Activated naive CD8-positive, alpha-beta T cell treated with anti-CD3 and anti-CD28 coated beads for 36 hours (primary cell): ENCODE results near the gene C1orf94. TPM values are rescaled to one million over a fixed set of nuclear protein-coding genes. Genes with fewer than 3 reads are reported as not detected.

Experiments used
- DNase-seq: peaks from one replicate; pipeline ENCODE4 v3.0.0; 2021
- H3K27ac Mint-ChIP-seq: one replicate; pipeline ENCODE4 v1.8.0; 2022; ENCODE audit warnings: mild to moderate bottlenecking, moderate library complexity, mixed read lengths
- H3K27me3 Mint-ChIP-seq: one replicate; pipeline ENCODE4 v1.8.0; 2022; ENCODE audit warnings: mild to moderate bottlenecking, mixed read lengths
- H3K36me3 Mint-ChIP-seq: one replicate; pipeline ENCODE4 v1.8.0; 2021; ENCODE audit warnings: mild to moderate bottlenecking, mixed read lengths
- H3K4me1 Mint-ChIP-seq: one replicate; pipeline ENCODE4 v1.8.0; 2021; ENCODE audit warnings: mixed read lengths
- H3K4me3 Mint-ChIP-seq: one replicate; pipeline ENCODE4 v1.8.0; 2022; ENCODE audit warnings: mild to moderate bottlenecking, moderate library complexity, mixed read lengths
- H3K9me3 Mint-ChIP-seq: one replicate; pipeline ENCODE4 v1.8.0; 2022; ENCODE audit warnings: mixed read lengths
- total RNA-seq, 2 experiments: library from RNA; stranded (reverse); gene quantifications; one replicate each; pipeline ENCODE4 v1.2.3, GENCODE V29; 2021

The C1orf94 gene, protein sequence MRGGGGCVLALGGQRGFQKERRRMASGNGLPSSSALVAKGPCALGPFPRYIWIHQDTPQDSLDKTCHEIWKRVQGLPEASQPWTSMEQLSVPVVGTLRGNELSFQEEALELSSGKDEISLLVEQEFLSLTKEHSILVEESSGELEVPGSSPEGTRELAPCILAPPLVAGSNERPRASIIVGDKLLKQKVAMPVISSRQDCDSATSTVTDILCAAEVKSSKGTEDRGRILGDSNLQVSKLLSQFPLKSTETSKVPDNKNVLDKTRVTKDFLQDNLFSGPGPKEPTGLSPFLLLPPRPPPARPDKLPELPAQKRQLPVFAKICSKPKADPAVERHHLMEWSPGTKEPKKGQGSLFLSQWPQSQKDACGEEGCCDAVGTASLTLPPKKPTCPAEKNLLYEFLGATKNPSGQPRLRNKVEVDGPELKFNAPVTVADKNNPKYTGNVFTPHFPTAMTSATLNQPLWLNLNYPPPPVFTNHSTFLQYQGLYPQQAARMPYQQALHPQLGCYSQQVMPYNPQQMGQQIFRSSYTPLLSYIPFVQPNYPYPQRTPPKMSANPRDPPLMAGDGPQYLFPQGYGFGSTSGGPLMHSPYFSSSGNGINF
- not detected for total RNA-seq

DNA sequence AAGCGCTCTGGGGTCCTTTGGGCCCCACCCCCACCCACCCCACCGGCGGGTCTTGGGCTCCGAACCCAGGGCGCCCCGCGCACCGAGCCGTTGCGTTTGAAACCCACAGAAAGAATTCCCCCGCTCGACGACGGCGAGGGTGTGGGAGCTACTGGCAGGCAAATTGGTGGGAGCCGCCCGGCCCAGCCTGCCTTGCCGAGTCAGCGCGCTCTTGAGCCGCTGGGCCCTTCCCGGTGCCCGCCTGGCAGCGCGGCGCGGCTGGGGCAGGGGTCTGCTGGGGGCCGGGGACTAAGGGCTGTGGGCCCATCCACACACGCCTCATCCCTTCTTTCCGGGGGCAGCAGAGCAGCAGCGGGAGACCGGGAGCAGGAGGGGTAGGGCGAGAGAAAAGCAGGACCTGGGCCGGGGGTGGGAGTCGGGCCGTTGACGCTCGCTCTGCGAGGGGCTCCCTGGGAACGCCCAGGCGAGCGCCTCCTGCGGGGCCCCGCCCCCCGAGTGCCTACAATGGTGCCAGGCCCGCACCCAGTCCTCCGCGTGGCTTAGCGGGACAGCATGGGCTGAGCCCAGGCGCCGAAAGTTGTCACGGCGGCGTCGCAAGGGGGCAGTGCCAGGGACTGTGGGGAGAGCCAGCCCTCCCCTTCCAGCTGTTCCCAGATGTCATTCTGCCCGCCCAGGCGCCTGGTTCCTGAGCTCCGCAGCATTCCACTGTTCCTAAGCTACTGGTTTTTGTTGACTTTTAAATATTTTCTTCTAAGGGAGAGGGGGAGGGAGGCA is at the start of gene C1orf94:
TSS of gene C1orf94 (plus strand) at position 78 of the 774 bp plus-strand sequence. CDS start 883 bp downstream, outside the sequence.
- H3K27ac Mint-ChIP-seq, result peak within 1 kb of the TSS; percentile 45
- no peaks in the 10 kb centered on the region for H3K9me3 Mint-ChIP-seq
- H3K27me3 Mint-ChIP-seq, result peaks cover 66% of the 10 kb centered on the region
- H3K4me1 Mint-ChIP-seq, result no peaks in the 10 kb centered on the region
- no peak for DNase-seq
- H3K36me3 Mint-ChIP-seq, result no peaks in the 10 kb centered on the region
- H3K4me3 Mint-ChIP-seq, result no peak within 1 kb of the TSS

- peaks cover 20% of the 10 kb centered on the region for H3K27me3 Mint-ChIP-seq
- no peak for DNase-seq
These were observed 49.4 kb upstream of the C1orf94 start for GRCh38 chr1:34127006-34128000.

GRCh38 chr1:34128186-34128889 is 48.4 kb upstream of the C1orf94 start:
- H3K27me3 Mint-ChIP-seq, result peaks cover 21% of the 10 kb centered on the region
- H3K4me1 Mint-ChIP-seq, result no peaks in the 10 kb centered on the region
- no peak overlapping the region for H3K4me3 Mint-ChIP-seq
- H3K9me3 Mint-ChIP-seq, result no peaks in the 10 kb centered on the region
- no peak for DNase-seq
- no peak overlapping the region for H3K27ac Mint-ChIP-seq
- H3K36me3 Mint-ChIP-seq, result no peaks in the 10 kb centered on the region

More at GRCh38 chr1:34127006-34128000, 49.4 kb upstream of the C1orf94 start:
- Mint-ChIP-seq H3K4me1 (no peaks in the 10 kb centered on the region), H3K36me3 (no peaks in the 10 kb centered on the region), H3K4me3 (no peak overlapping the region), H3K27ac (no peak overlapping the region), H3K9me3 (no peaks in the 10 kb centered on the region)

GRCh38 chr1:34129630-34130029 is 47.1 kb upstream of the C1orf94 start:
- H3K4me3 Mint-ChIP-seq, result no peak overlapping the region
- DNase-seq, result no peak
- peaks cover 21% of the 10 kb centered on the region for H3K27me3 Mint-ChIP-seq
- no peak overlapping the region for H3K27ac Mint-ChIP-seq
- no peaks in the 10 kb centered on the region for H3K9me3 Mint-ChIP-seq
- H3K4me1 Mint-ChIP-seq, result no peaks in the 10 kb centered on the region
- no peaks in the 10 kb centered on the region for H3K36me3 Mint-ChIP-seq

- no peaks in the 10 kb centered on the region for H3K36me3 Mint-ChIP-seq
- no peaks in the 10 kb centered on the region for H3K9me3 Mint-ChIP-seq
- no peaks in the 10 kb centered on the region for H3K4me1 Mint-ChIP-seq
- no peak overlapping the region for H3K4me3 Mint-ChIP-seq
- DNase-seq, result no peak
- no peak overlapping the region for H3K27ac Mint-ChIP-seq
- peaks cover 17% of the 10 kb centered on the region for H3K27me3 Mint-ChIP-seq
These were observed 46.4 kb upstream of the C1orf94 start for GRCh38 chr1:34130306-34130705.

DNA sequence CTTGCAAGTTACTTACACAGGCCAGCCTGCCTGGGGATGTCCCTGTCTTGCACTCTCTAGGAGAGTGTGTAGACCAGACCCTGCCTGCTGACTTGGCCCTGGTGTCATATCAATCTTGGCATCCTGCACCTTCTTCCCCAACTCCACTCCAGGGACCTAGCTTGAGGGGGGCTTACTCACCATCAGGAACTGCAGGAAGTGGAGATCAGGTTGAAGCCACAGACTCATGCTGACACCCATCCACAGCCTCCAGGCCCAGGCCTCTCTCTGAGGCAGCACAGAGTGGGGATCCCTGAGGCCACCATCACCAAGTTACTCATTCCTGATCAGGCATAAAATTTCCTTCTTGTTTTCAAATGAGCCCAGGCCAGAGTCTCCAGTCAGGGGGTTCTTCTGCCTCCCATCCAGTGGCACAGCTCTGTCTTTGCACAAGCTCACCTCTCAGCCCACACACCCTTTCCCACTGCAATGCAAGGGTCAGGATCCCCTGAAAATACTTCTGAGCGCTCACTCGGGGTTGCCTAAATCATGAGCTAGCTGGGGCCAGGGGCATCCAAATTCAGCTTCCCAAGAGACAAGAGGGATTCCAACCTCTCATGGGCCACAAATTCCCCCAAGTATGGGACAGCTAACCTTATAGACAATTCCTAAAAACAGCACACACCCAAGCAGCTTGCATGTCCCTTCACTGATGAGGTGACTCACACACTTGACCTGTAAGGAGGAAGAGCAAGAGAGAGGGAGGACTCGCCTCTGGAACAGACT is 45.1 kb upstream of the C1orf94 start:
- Mint-ChIP-seq H3K4me1 (no peaks in the 10 kb centered on the region), H3K4me3 (no peak overlapping the region), H3K36me3 (no peaks in the 10 kb centered on the region), H3K9me3 (no peaks in the 10 kb centered on the region), H3K27me3 (peaks cover 17% of the 10 kb centered on the region), H3K27ac (no peak overlapping the region)
- DNase-seq, result no peak

DNA sequence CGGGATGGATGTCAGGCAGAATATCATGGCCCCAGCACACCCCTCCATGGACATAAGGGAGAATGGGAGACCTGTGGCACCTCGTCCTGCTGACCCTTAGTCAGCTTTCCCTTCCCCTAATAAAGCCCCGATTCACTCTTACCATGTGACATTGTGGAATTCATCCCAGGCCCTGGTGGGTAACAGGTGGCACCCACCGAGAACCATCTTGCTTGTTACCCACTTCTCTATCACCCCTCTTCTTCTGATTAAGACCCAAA is 44.6 kb upstream of the C1orf94 start:
- Mint-ChIP-seq H3K9me3 (no peaks in the 10 kb centered on the region), H3K27ac (no peak overlapping the region), H3K36me3 (no peaks in the 10 kb centered on the region), H3K4me3 (no peak overlapping the region), H3K4me1 (no peaks in the 10 kb centered on the region), H3K27me3 (peaks cover 13% of the 10 kb centered on the region)
- DNase-seq, result no peak

DNA sequence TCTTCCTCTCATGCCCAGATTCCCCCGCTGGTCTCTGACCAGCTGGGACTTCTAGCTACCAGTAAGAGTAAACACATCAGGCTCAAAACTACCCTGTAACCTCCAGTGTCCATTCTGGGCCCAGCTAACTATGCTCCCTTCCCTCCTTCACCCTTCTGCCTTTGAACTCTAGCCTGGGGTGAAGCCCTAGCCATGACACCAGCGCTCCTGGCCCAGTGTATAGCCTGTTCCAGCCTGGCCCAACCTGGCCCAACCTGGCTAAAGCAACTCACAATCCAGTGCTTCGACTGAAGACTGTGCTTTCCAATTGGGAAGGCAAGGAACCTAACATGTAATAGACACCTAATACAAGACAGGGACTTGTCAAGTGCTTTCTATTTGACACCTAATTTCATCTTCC is 39.3 kb upstream of the C1orf94 start:
- Mint-ChIP-seq H3K27me3 (peaks cover 8% of the 10 kb centered on the region), H3K27ac (no peak overlapping the region), H3K4me1 (no peaks in the 10 kb centered on the region), H3K4me3 (no peak overlapping the region), H3K36me3 (no peaks in the 10 kb centered on the region), H3K9me3 (no peaks in the 10 kb centered on the region)
- no peak for DNase-seq

GRCh38 chr1:34140011-34140676 is 36.6 kb upstream of the C1orf94 start:
- DNase-seq, result no peak
- Mint-ChIP-seq H3K4me1 (no peaks in the 10 kb centered on the region), H3K36me3 (no peaks in the 10 kb centered on the region), H3K27me3 (peaks cover 3% of the 10 kb centered on the region), H3K4me3 (no peak overlapping the region), H3K27ac (no peak overlapping the region), H3K9me3 (no peaks in the 10 kb centered on the region)

GRCh38 chr1:34143975-34144374 is 32.7 kb upstream of the C1orf94 start:
- Mint-ChIP-seq H3K9me3 (no peaks in the 10 kb centered on the region), H3K4me1 (no peaks in the 10 kb centered on the region), H3K36me3 (no peaks in the 10 kb centered on the region), H3K4me3 (no peak overlapping the region), H3K27me3 (peaks cover 11% of the 10 kb centered on the region), H3K27ac (no peak overlapping the region)
- no peak for DNase-seq

DNA sequence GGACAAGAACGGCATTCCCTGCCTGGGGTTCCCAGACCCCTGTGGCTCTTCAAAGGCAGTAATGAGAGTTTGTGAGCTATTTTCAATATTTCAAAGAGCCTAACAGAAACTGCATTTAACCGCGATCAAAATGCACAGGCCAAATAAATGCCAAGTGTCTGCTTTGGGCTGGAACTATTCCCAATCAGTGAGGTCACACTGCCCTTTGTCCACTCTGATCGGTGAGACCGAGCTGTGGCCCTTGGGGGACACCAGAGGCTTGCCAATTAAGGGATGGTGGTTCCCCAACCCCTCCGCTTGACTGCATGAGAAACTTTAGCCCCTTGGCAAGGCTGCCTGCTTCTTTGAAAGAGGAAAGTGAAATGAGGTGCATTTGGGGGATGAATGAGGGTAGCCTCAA is 31.9 kb upstream of the C1orf94 start:
- Mint-ChIP-seq H3K4me1 (no peaks in the 10 kb centered on the region), H3K27me3 (peaks cover 17% of the 10 kb centered on the region), H3K4me3 (no peak overlapping the region), H3K36me3 (no peaks in the 10 kb centered on the region), H3K9me3 (no peaks in the 10 kb centered on the region), H3K27ac (no peak overlapping the region)
- no peak for DNase-seq

GRCh38 chr1:34147301-34147700 is 29.4 kb upstream of the C1orf94 start:
- peaks cover 14% of the 10 kb centered on the region for H3K27me3 Mint-ChIP-seq
- H3K9me3 Mint-ChIP-seq, result no peaks in the 10 kb centered on the region
- no peak overlapping the region for H3K27ac Mint-ChIP-seq
- H3K36me3 Mint-ChIP-seq, result no peaks in the 10 kb centered on the region
- no peak for DNase-seq
- no peaks in the 10 kb centered on the region for H3K4me1 Mint-ChIP-seq
- H3K4me3 Mint-ChIP-seq, result no peak overlapping the region

DNA sequence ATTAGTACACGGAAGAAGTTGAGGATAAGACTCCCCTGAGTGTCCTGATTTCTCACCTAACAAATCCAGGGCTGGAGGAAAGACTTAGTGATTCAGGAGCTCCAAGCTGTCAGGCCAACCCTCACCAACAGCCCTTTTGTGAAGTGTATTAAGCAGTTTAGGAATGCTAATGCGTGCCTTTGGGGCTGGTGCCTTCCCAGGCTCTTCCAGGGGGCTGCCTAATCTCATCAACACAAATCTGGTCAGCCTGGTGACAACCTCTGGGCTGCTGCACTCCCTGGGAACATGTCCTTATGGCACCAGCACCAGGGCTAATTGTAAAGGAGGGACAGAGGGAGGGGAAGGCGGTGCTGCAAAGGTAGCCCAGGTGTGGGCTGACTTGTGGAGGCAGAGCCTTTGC is 27.2 kb upstream of the C1orf94 start:
- DNase-seq, result no peak
- Mint-ChIP-seq H3K4me3 (no peak overlapping the region), H3K36me3 (no peaks in the 10 kb centered on the region), H3K27me3 (peaks cover 17% of the 10 kb centered on the region), H3K9me3 (no peaks in the 10 kb centered on the region), H3K4me1 (no peaks in the 10 kb centered on the region), H3K27ac (no peak overlapping the region)
